ENCODE data around the gene PSORS1C2. TPM values are rescaled to one million over a fixed set of nuclear protein-coding genes. Genes with fewer than 3 reads are reported as not detected.

The PSORS1C2 gene
- total and polyA plus RNA-seq, 11 donors: not detected

DNA sequence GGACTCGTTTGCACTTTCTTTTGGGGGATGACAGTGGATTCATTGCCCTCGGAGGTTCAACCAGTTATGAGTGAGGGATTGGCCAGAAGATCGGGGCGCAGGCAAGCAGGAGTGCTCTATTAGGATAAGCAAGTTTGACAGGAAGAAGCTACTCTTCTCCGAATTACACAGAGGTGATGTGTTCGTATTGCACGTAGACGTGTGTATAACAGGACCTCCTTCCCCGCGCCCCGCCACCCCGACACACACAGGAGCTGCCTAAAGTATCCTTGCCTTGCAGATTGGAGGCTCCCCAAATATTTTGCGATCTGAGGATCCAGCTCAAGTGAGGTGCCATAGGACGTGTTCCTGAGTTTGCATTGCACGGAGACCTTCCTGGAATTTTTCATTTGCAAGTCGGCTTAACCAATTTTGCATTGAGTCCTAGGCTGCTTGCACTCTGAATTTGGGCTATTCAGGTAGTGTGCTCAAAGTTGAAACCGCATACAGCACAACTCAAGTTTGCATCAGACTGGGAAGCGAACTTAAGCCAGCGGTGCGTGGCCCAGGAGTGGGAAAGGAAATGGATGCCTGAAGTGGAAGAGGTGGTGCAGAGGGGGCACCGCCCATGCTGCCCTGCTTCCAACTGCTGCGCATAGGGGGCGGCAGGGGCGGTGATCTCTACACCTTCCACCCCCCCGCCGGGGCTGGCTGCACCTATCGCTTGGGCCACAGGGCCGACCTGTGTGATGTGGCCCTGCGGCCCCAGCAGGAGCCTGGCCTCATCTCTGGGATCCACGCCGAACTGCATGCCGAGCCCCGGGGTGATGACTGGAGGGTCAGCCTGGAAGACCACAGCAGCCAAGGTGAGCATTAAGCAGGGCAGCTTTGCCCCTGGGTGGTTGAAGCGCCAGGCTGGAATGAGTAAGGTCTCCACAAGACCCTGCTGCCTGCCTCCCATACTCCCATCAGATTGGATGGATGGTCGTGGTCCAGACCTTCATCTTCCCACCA is 20.3 kb upstream of the PSORS1C2 start:
- peaks cover 0 to 26% (median 15%) of the 10 kb centered on the region in 12 donors for H3K4me1 ChIP-seq
- ATAC-seq (no peak), DNase-seq (no peak)
- H3K4me3 ChIP-seq: peak overlapping the region; percentile 52 to 87 (median 68)
- TF ChIP-seq, protein P1, sequence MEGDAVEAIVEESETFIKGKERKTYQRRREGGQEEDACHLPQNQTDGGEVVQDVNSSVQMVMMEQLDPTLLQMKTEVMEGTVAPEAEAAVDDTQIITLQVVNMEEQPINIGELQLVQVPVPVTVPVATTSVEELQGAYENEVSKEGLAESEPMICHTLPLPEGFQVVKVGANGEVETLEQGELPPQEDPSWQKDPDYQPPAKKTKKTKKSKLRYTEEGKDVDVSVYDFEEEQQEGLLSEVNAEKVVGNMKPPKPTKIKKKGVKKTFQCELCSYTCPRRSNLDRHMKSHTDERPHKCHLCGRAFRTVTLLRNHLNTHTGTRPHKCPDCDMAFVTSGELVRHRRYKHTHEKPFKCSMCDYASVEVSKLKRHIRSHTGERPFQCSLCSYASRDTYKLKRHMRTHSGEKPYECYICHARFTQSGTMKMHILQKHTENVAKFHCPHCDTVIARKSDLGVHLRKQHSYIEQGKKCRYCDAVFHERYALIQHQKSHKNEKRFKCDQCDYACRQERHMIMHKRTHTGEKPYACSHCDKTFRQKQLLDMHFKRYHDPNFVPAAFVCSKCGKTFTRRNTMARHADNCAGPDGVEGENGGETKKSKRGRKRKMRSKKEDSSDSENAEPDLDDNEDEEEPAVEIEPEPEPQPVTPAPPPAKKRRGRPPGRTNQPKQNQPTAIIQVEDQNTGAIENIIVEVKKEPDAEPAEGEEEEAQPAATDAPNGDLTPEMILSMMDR (IDR thresholded peaks at IDR 0.05): no peak
- TF ChIP-seq POLR2A (IDR thresholded peaks at IDR 0.05): no peak
- WGBS, 4 donors: 15 to 20% (median 18%) methylated on average over 29 to 35 of the region's 35 CpGs
- peaks cover 0 to 32% (median 16%) of the 10 kb centered on the region in 9 donors for H3K36me3 ChIP-seq
- no peaks in the 10 kb centered on the region for H3K27me3 ChIP-seq
- intact Hi-C loops (cut with DNase I): loop anchor here in 1 of 10 donors (1.0 kb wide), 1 partner anchor 16 kb away; no protein-coding TSS in a partner anchor
- no peaks in the 10 kb centered on the region for H3K9me3 ChIP-seq
- H3K27ac ChIP-seq: peak overlapping the region in 7 of 12 donors; percentile 6 to 83 (median 46)

DNA sequence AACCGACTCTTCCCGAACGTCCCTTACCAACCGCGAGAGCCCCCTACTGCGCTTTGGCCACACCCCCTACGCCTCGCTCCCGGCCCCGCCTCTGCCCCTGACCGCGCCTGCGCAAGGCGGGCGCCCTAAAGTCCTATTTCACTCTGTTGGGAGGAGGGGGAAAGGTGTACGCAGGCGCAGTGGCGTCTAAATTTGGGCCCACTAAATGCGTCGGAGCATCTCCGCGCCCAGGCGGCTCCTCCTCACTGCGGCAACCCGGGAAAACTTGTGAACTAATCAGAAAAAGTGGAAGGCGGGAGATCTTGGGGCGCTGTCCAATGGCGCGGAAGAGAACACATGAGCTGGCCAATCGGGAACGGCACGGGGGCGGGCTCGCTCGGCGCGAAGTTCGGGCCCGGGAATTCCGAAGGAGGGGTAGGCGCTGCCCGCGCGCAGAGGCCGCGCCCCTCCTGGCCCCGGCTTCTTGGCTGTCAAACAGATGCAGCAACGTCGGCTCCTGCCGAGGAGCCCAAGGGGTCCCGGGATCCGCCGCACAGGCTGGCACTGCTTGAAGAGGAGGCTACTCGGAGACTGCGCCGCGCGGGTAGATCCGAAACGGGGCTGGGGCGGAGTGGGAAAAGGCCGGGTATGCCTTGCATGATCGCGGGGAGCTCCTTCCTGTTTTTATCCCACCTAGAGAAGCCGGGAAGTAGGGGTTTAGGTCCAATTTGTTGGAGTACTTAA is 19.4 kb upstream of the PSORS1C2 start, which contains the start of gene TCF19:
TCF19 (plus strand) TSS at position 450 of the 723 bp plus-strand sequence. CDS start 881 bp downstream, outside the sequence.
- peaks cover 0 to 32% (median 19%) of the 10 kb centered on the region in 9 donors for H3K36me3 ChIP-seq
- 0% methylated on average over 37 to 65 of the region's 65 CpGs for WGBS, 4 donors

DNA sequence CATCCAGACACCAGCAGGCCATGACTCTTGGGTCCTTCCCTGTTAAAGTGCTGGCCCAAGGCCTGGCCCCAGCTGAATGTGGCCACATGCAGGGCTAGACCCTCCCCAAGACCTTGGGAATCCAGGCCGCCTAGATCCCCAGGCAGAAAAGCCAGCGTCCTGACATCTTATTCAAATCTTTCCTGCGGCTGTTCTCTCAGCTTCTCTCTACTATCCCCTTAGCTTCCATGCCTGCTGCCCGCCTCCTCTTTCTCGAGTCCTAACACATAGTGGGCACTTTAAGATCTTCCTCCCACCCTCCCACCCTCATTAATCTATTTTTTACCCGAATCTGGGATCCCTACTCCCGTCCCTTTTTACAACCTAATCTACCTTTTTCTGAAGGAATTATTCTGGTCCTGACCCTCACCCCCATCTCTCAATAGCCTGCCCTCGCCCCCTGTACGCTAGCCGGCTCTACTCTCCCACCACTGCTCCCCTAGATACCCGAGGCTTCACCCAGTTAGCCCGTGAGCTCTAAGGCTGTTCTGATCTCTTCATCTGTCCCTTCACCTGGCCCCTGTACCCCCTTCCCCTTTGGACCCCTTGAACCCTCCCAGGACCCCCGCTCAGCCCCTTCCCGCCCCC is 18.8 kb upstream of the PSORS1C2 start, which contains the start of gene CCHCR1:
CCHCR1 (minus strand) TSS at position 290 of the 627 bp plus-strand sequence; CDS start at position 88, 202 bp downstream.
- Histone ChIP-seq H3K9me3 (no peaks in the 10 kb centered on the region), H3K27me3 (no peaks in the 10 kb centered on the region), H3K36me3 (peaks cover 0 to 32% (median 13%) of the 10 kb centered on the region in 9 donors), H3K27ac (peak within 1 kb of the TSS in 11 of 12 donors; percentile 33 to 83 (median 59)), H3K4me3 (peak within 1 kb of the TSS; percentile 52 to 87 (median 68)), H3K4me1 (peaks cover 0 to 26% (median 15%) of the 10 kb centered on the region in 12 donors)
- TF ChIP-seq POLR2A (IDR thresholded peaks at IDR 0.05): no peak
- TF ChIP-seq, protein P1 (IDR thresholded peaks at IDR 0.05): no peak
- intact Hi-C loops (cut with DNase I): loop anchor here in 1 of 10 donors (1.0 kb wide), 1 partner anchor 14 kb away; no protein-coding TSS in a partner anchor
- WGBS, 4 donors: 8 to 15% (median 11%) methylated on average over 14 of the region's 14 CpGs
- ATAC-seq: peak in 3 of 4 donors; percentile 8 to 31 (median 12)
- DNase-seq: peak in 1 of 5 donors; percentile 14

More for the DNA sequence above, 19.4 kb upstream of the PSORS1C2 start, which contains the start of gene TCF19:
- DNase-seq (peak; percentile 99), ATAC-seq (peak; percentile 97 to 99 (median 98))
- no peaks in the 10 kb centered on the region for H3K27me3 ChIP-seq
- peak within 1 kb of the TSS in 11 of 12 donors; percentile 33 to 83 (median 59) for H3K27ac ChIP-seq
- no peaks in the 10 kb centered on the region for H3K9me3 ChIP-seq
- intact Hi-C loops (cut with DNase I): loop anchor here in 1 of 10 donors (1.0 kb wide), 1 partner anchor 15 kb away; no protein-coding TSS in a partner anchor
- TF ChIP-seq POLR2A (IDR thresholded peaks at IDR 0.05): peak in 1 of 2 donors; percentile 58
- TF ChIP-seq, protein P1 (IDR thresholded peaks at IDR 0.05): no peak
- H3K4me1 ChIP-seq: peaks cover 0 to 26% (median 15%) of the 10 kb centered on the region in 12 donors
- H3K4me3 ChIP-seq: peak within 1 kb of the TSS; percentile 52 to 87 (median 68)
